Measurements from ENCODE around the gene PLEKHH2. TPM values are rescaled to one million over a fixed set of nuclear protein-coding genes. Genes with fewer than 3 reads are reported as not detected.
"Not testable (repeated sequence)": the region's sequence is repeated elsewhere in the genome, so short reads cannot be mapped to it uniquely, and the experiment has no call there.

The PLEKHH2 gene
- polyA plus RNA-seq, 3 donors, result not detected

DNA sequence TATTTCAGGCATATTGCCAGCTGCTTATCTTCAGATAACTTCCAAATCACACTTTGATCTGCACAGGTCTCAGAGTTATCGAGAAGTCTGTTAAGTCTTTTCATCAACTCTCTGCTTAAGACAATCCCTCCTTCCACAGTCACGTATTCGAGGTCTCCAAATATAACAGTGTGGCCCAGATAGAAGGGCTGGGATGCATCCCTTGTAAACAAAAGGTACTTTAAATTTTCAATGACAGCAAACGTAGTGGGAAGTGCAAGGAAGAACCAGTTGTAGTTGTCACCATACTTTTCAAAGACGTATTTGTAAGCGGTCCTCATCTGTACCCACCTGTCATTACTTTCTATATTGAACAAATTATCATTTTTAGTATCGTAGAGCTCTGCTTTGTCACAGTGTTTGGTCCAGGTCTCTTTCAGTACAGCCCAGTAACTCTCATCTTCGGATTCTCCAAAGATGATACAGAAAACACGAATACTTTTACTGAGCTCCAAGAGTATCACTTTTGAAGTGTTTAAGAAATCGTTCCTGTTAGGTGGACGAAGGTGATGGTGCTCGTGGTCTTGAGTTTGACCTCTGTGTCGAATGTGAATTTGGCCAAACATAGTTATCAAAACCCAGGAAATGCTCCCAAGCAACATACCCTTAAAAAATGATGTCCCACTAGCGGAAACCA is 38.7 kb downstream of the PLEKHH2 start:
- no peak overlapping the region for H3K27ac Mint-ChIP-seq
- Histone ChIP-seq H3K79me2 (ENCODE audit: insufficient read depth, low read length) (no peaks in the 10 kb centered on the region), H3K4me2 (replicated peaks; ENCODE audit: extremely low read depth, low read length, poor library complexity, severe bottlenecking) (peak overlapping the region; percentile 74), H3K4me3 (replicated peaks in 1 of 3; ENCODE audit: low read depth in 2 of 3, low read length in 3 of 3) (peak overlapping the region; percentile 8 to 70 (median 23)), H3K27me3 (ENCODE audit: control insufficient read depth in 2 of 2, insufficient read depth in 2 of 2, low read length in 2 of 2) (peaks cover 0 to 28% of the 10 kb centered on the region in 2 donors), H3K9me3 (replicated peaks in 1 of 2; ENCODE audit: control insufficient read depth in 1 of 2, insufficient read depth in 1 of 2, low read length in 2 of 2) (peaks cover 0 to 4% of the 10 kb centered on the region in 2 donors), H3K4me1 (ENCODE audit: control insufficient read depth in 1 of 2, insufficient read depth in 2 of 2, low read length in 2 of 2) (peaks cover 7 to 8% of the 10 kb centered on the region in 2 donors), H2AFZ (ENCODE audit: insufficient read depth, low read depth, low read length, poor library complexity, severe bottlenecking) (peak overlapping the region; percentile 78), H3K36me3 (replicated peaks in 1 of 2; ENCODE audit: control insufficient read depth in 1 of 2, insufficient read depth in 2 of 2, low read length in 2 of 2) (no peaks in the 10 kb centered on the region), H3K27ac (ENCODE audit: low read depth in 1 of 2, low read length in 2 of 2) (no peak overlapping the region), H4K20me1 (ENCODE audit: insufficient read depth, low read length) (no peaks in the 10 kb centered on the region), H3K9ac (ENCODE audit: insufficient read depth, low read length, poor library complexity, severe bottlenecking) (peak overlapping the region; percentile 27)
- peaks cover 10% of the 10 kb centered on the region for H3K4me1 Mint-ChIP-seq
- WGBS (ENCODE audit: insufficient coverage), result 78% methylated on average over 4 of the region's 14 CpGs
- H3K9me3 Mint-ChIP-seq, result peaks cover 0 to 15% (median 7%) of the 10 kb centered on the region in 7 donors
- H3K27me3 Mint-ChIP-seq (ENCODE audit: low read depth in 3 of 3), result peaks cover 3 to 22% (median 7%) of the 10 kb centered on the region in 3 donors
- no peak for TF ChIP-seq CTCF (IDR thresholded peaks at IDR 0.05)
- H3K36me3 Mint-ChIP-seq, result no peaks in the 10 kb centered on the region
- no peak for DNase-seq
- intact Hi-C loops (cut with micrococcal nuclease), result no loop called here
- H3K4me3 Mint-ChIP-seq, result peak overlapping the region; percentile 67 to 80

- Histone ChIP-seq H3K36me3 (replicated peaks in 1 of 2; ENCODE audit: control insufficient read depth in 1 of 2, insufficient read depth in 2 of 2, low read length in 2 of 2) (no peaks in the 10 kb centered on the region), H3K27me3 (ENCODE audit: control insufficient read depth in 2 of 2, insufficient read depth in 2 of 2, low read length in 2 of 2) (peaks cover 0 to 28% of the 10 kb centered on the region in 2 donors), H3K9ac (ENCODE audit: insufficient read depth, low read length, poor library complexity, severe bottlenecking) (peak within 1 kb of the TSS; percentile 27), H3K79me2 (ENCODE audit: insufficient read depth, low read length) (no peaks in the 10 kb centered on the region), H3K27ac (ENCODE audit: low read depth in 1 of 2, low read length in 2 of 2) (no peak within 1 kb of the TSS), H3K4me1 (ENCODE audit: control insufficient read depth in 1 of 2, insufficient read depth in 2 of 2, low read length in 2 of 2) (peaks cover 7 to 8% of the 10 kb centered on the region in 2 donors), H3K4me2 (replicated peaks; ENCODE audit: extremely low read depth, low read length, poor library complexity, severe bottlenecking) (peak within 1 kb of the TSS; percentile 74), H4K20me1 (ENCODE audit: insufficient read depth, low read length) (no peaks in the 10 kb centered on the region), H2AFZ (ENCODE audit: insufficient read depth, low read depth, low read length, poor library complexity, severe bottlenecking) (peak within 1 kb of the TSS; percentile 78), H3K4me3 (replicated peaks in 1 of 3; ENCODE audit: low read depth in 2 of 3, low read length in 3 of 3) (peak within 1 kb of the TSS; percentile 8 to 70 (median 23)), H3K9me3 (replicated peaks in 1 of 2; ENCODE audit: control insufficient read depth in 1 of 2, insufficient read depth in 1 of 2, low read length in 2 of 2) (peaks cover 0 to 4% of the 10 kb centered on the region in 2 donors)
- 4% methylated on average over 15 of the region's 27 CpGs for WGBS (ENCODE audit: insufficient coverage)
- H3K36me3 Mint-ChIP-seq, result no peaks in the 10 kb centered on the region
- H3K9me3 Mint-ChIP-seq, result peaks cover 0 to 15% (median 7%) of the 10 kb centered on the region in 7 donors
- TF ChIP-seq CTCF (IDR thresholded peaks at IDR 0.05), result no peak
- intact Hi-C loops (cut with micrococcal nuclease), result no loop called here
- H3K27me3 Mint-ChIP-seq (ENCODE audit: low read depth in 3 of 3), result peaks cover 4 to 21% (median 5%) of the 10 kb centered on the region in 3 donors
- peak within 1 kb of the TSS; percentile 67 to 80 for H3K4me3 Mint-ChIP-seq
- H3K27ac Mint-ChIP-seq, result no peak within 1 kb of the TSS
- H3K4me1 Mint-ChIP-seq, result peaks cover 10% of the 10 kb centered on the region
- peak in 1 of 3 donors; percentile 0 for DNase-seq
These were observed 39.4 kb downstream of the PLEKHH2 start, which contains the start of gene C1GALT1C1L for GRCh38 chr2:43676322-43677050. TSS of gene C1GALT1C1L (minus strand) at chr2:43676429. CDS start at chr2:43676322, 107 bp downstream.

DNA sequence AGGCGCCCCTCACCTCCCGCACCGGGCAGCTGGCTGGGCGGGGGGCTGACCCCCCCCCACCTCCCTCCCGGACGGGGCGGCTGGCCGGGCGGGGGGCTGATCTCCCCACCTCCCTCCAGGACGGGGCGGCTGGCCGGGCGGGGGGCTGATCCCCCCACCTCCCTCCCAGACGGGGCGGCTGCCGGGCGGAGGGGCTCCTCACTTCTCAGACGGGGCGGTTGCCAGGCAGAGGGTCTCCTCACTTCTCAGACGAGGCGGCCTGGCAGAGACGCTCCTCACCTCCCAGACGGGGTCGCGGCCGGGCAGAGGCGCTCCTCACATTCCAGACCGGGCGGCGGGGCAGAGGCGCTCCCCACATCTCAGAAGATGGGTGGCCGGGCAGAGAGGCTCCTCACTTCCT is 40.7 kb downstream of the PLEKHH2 start:
- H3K4me2 ChIP-seq (replicated peaks; ENCODE audit: extremely low read depth, low read length, poor library complexity, severe bottlenecking); H3K79me2 ChIP-seq (ENCODE audit: insufficient read depth, low read length); H3K4me1 ChIP-seq (ENCODE audit: control insufficient read depth in 1 of 2, insufficient read depth in 2 of 2, low read length in 2 of 2); H3K9me3 ChIP-seq (replicated peaks in 1 of 2; ENCODE audit: control insufficient read depth in 1 of 2, insufficient read depth in 1 of 2, low read length in 2 of 2); H3K36me3 Mint-ChIP-seq; DNase-seq; H3K4me3 Mint-ChIP-seq; H3K9ac ChIP-seq (ENCODE audit: insufficient read depth, low read length, poor library complexity, severe bottlenecking); H3K36me3 ChIP-seq (replicated peaks in 1 of 2; ENCODE audit: control insufficient read depth in 1 of 2, insufficient read depth in 2 of 2, low read length in 2 of 2); H3K27ac ChIP-seq (ENCODE audit: low read depth in 1 of 2, low read length in 2 of 2); H3K4me3 ChIP-seq (replicated peaks in 1 of 3; ENCODE audit: low read depth in 2 of 3, low read length in 3 of 3); H4K20me1 ChIP-seq (ENCODE audit: insufficient read depth, low read length); H3K27ac Mint-ChIP-seq; intact Hi-C loops (cut with micrococcal nuclease); H2AFZ ChIP-seq (ENCODE audit: insufficient read depth, low read depth, low read length, poor library complexity, severe bottlenecking): not testable (repeated sequence)
- H3K9me3 Mint-ChIP-seq, result peaks cover 0 to 11% (median 5%) of the 10 kb centered on the region in 7 donors
- peaks cover 10% of the 10 kb centered on the region for H3K4me1 Mint-ChIP-seq
- WGBS (ENCODE audit: insufficient coverage), result 100% methylated on average over 6 of the region's 32 CpGs
- H3K27me3 ChIP-seq (ENCODE audit: control insufficient read depth in 2 of 2, insufficient read depth in 2 of 2, low read length in 2 of 2), result peaks cover 0 to 20% of the 10 kb centered on the region in 2 donors
- peaks cover 4 to 27% (median 5%) of the 10 kb centered on the region in 3 donors for H3K27me3 Mint-ChIP-seq (ENCODE audit: low read depth in 3 of 3)

Data from CD14-positive monocyte (primary cell).